NCI-H345 treated with DMSO at 0.1 percent for 48 hours (cell line): ENCODE measurements around the gene CDH13.

Source experiments
- DNase-seq: peaks from one replicate; lab custom pipeline; 2025; ENCODE audit not compliant: unreplicated experiment; lab: John Stamatoyannopoulos, UW

Gene CDH13

GRCh38 chr16:82626791-82627261 is at the start of gene CDH13:
TSS of gene CDH13 (plus strand) at chr16:82626969.
- no peak for DNase-seq

- no peak for DNase-seq
These were observed 46.4 kb upstream of the CDH13 start for GRCh38 chr16:82580298-82580890.

- DNase-seq, result no peak
These were observed 43.8 kb upstream of the CDH13 start for GRCh38 chr16:82582975-82583374.

- no peak for DNase-seq
These were observed 43.3 kb upstream of the CDH13 start for GRCh38 chr16:82583422-82583821.

GRCh38 chr16:82584553-82585152 is 42.1 kb upstream of the CDH13 start:
- DNase-seq, result no peak

GRCh38 chr16:82585675-82586074 is 41.1 kb upstream of the CDH13 start:
- no peak for DNase-seq

GRCh38 chr16:82586130-82586529 is 40.6 kb upstream of the CDH13 start:
- DNase-seq, result no peak

- DNase-seq, result no peak
These were observed 39.5 kb upstream of the CDH13 start for GRCh38 chr16:82587289-82587688.

GRCh38 chr16:82589407-82589806 is 37.4 kb upstream of the CDH13 start:
- DNase-seq, result no peak

GRCh38 chr16:82594114-82594513 is 32.7 kb upstream of the CDH13 start:
- DNase-seq, result no peak

- no peak for DNase-seq
These were observed 28.0 kb upstream of the CDH13 start for GRCh38 chr16:82598771-82599170.

- no peak for DNase-seq
These were observed 24.7 kb upstream of the CDH13 start for GRCh38 chr16:82601989-82602640.

- DNase-seq, result no peak
These were observed 22.9 kb upstream of the CDH13 start for GRCh38 chr16:82603784-82604411.

- DNase-seq, result no peak
These were observed 21.7 kb upstream of the CDH13 start for GRCh38 chr16:82605076-82605475.

GRCh38 chr16:82605863-82606620 is 20.7 kb upstream of the CDH13 start:
- DNase-seq, result no peak

- DNase-seq, result no peak
These were observed 17.6 kb upstream of the CDH13 start for GRCh38 chr16:82609140-82609539.

- no peak for DNase-seq
These were observed 14.5 kb upstream of the CDH13 start for GRCh38 chr16:82612263-82612662.

- DNase-seq, result no peak
These were observed 10.4 kb upstream of the CDH13 start for GRCh38 chr16:82616356-82616755.

- DNase-seq, result no peak
These were observed 5.0 kb upstream of the CDH13 start for GRCh38 chr16:82621781-82622180.

- DNase-seq, result no peak
These were observed 3.5 kb upstream of the CDH13 start for GRCh38 chr16:82623241-82623640.
